22Rv1 (cell line): ENCODE results near the gene SWT1.

ENCODE experiments used
- ZFX ChIP-seq: fragments of 450-650 bp; IDR thresholded peaks from 2 replicates; pipeline ENCODE4 v1.6.1; 2017; ENCODE audit warnings: antibody characterized with exemption, borderline replicate concordance
- TF ChIP-seq, protein P1 (sequence below): fragments of 450-650 bp; IDR thresholded peaks from 2 replicates; pipeline ENCODE4 v1.5.1; 2017; ENCODE audit warnings: mild to moderate bottlenecking

DNA sequence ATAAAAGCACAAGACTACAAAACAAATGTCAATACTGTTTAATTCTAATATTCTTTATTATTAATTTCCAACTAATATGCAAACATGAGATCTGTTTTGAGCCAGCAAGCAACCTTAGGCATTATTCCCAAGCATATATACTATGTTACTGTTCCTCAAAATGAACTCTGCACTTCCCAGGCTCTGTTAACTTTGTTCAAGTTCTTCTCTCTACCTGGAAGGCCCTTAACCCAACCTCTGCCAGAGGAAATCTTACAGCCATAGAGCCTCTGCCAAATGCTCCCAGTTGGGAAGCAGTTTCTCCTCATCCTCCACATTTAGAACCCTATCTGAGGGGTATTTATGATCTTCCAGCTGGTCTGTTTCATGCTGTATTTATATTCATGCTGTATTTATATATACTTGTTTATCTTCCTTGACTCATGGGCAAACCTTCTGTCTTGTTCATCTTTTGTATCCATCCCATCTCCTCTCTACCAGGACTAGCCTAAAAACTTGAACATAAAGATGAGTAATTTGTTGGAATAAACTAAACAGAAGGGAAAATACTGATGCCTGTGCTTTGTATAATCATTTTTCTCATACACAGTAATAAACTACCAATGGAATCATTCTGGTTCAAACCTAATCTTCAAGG lies 154.7 kb downstream of the SWT1 start:
- TF ChIP-seq, protein P1, sequence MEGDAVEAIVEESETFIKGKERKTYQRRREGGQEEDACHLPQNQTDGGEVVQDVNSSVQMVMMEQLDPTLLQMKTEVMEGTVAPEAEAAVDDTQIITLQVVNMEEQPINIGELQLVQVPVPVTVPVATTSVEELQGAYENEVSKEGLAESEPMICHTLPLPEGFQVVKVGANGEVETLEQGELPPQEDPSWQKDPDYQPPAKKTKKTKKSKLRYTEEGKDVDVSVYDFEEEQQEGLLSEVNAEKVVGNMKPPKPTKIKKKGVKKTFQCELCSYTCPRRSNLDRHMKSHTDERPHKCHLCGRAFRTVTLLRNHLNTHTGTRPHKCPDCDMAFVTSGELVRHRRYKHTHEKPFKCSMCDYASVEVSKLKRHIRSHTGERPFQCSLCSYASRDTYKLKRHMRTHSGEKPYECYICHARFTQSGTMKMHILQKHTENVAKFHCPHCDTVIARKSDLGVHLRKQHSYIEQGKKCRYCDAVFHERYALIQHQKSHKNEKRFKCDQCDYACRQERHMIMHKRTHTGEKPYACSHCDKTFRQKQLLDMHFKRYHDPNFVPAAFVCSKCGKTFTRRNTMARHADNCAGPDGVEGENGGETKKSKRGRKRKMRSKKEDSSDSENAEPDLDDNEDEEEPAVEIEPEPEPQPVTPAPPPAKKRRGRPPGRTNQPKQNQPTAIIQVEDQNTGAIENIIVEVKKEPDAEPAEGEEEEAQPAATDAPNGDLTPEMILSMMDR: no peak
- no peak for TF ChIP-seq ZFX
